ENCODE measurements around the gene EPHA1. TPM values are rescaled to one million over a fixed set of nuclear protein-coding genes. Genes with fewer than 3 reads are reported as not detected.

EPHA1 gene
- polyA plus RNA-seq, 1 of the 3 experiments (the other 2 are of a cell fraction), result 0.49 TPM

DNA sequence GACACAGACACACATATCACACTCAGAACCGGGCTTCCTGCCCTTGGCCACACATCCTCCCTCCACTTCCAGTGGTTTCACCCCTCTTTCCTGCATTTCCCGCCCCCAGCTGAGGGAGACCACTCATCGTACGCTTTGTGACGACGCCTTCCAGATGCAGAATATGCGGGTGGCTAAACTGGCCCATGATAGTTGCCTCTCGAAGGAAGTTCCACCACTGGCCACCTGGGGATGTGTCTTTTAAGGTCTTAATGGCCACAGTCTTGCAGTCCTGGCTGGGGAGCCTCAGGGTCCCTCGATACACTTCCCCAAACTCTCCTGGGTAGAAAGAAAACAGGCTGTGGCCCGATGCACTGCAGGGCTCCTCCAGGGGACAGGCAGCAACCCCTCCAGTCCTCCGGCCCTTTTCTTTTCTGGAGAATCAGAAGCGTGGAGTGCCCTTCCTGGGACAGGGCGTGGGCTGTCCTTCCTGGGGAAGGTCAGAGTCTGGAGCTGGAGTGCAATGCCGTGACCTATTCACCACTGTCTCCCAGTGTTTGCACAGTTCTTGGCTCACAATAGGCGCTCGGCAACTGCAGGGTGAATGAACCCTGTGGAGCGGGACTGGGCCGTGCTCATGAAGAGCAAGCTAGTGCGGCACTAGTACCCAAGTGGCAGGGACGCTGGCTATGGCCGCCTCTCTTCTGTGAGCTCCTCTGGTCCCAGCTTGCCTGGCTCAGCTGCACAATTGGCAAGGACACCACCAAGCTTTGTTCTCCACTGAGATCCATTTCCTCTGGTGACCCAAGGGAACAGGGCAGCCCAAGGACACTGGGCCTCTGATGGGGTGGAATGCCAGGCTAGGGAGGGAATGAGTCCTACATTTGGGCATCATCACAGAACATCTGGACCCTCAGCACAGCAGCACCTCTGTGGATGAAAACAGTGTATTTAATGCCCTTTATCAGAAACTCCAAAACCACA lies 13.2 kb downstream of the EPHA1 start:
- 85% methylated on average over 21 of the region's 21 CpGs for WGBS (ENCODE audit: low lambda C conversion rate)
- H3K9ac ChIP-seq, result no peak overlapping the region
- TF ChIP-seq, protein P1, sequence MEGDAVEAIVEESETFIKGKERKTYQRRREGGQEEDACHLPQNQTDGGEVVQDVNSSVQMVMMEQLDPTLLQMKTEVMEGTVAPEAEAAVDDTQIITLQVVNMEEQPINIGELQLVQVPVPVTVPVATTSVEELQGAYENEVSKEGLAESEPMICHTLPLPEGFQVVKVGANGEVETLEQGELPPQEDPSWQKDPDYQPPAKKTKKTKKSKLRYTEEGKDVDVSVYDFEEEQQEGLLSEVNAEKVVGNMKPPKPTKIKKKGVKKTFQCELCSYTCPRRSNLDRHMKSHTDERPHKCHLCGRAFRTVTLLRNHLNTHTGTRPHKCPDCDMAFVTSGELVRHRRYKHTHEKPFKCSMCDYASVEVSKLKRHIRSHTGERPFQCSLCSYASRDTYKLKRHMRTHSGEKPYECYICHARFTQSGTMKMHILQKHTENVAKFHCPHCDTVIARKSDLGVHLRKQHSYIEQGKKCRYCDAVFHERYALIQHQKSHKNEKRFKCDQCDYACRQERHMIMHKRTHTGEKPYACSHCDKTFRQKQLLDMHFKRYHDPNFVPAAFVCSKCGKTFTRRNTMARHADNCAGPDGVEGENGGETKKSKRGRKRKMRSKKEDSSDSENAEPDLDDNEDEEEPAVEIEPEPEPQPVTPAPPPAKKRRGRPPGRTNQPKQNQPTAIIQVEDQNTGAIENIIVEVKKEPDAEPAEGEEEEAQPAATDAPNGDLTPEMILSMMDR (IDR thresholded peaks at IDR 0.05), result peak; percentile 44
- TF ChIP-seq, protein P2, sequence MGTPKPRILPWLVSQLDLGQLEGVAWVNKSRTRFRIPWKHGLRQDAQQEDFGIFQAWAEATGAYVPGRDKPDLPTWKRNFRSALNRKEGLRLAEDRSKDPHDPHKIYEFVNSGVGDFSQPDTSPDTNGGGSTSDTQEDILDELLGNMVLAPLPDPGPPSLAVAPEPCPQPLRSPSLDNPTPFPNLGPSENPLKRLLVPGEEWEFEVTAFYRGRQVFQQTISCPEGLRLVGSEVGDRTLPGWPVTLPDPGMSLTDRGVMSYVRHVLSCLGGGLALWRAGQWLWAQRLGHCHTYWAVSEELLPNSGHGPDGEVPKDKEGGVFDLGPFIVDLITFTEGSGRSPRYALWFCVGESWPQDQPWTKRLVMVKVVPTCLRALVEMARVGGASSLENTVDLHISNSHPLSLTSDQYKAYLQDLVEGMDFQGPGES (IDR thresholded peaks at IDR 0.05; ENCODE audit: low read depth, low read length), result no peak
- no peak for TF ChIP-seq YY1 (IDR thresholded peaks at IDR 0.05; ENCODE audit: low read depth)
- no peak overlapping the region for H3K4me3 ChIP-seq (ENCODE audit: low read depth in 2 of 2, low read length in 1 of 2)
- no peak overlapping the region for H3K4me2 ChIP-seq
- H3K79me2 ChIP-seq (ENCODE audit: insufficient read depth), result no peaks in the 10 kb centered on the region
- H3K27ac ChIP-seq (ENCODE audit: low read depth in 2 of 2, low read length in 1 of 2), result no peak overlapping the region
- ChIA-PET POLR2A (no interaction called here), CTCF (interaction anchor here (0.8 to 8.3 kb wide), 6 partner anchors 9 to 155 kb away, joined by 4 to 43 read pairs (median 10); partner anchors contain the start of gene ZYX)
- H3K4me1 ChIP-seq (ENCODE audit: control insufficient read depth in 1 of 2, insufficient read depth in 2 of 2, low read depth in 1 of 2, low read length in 1 of 2), result peaks cover 10 to 15% of the 10 kb centered on the region in 2 experiments; a peak in 3 of 4 replicates
- no peak for DNase-seq
- no peaks in the 10 kb centered on the region for H3K9me3 ChIP-seq
- no peaks in the 10 kb centered on the region for H3K27me3 ChIP-seq (ENCODE audit: insufficient read depth)
- H4K20me1 ChIP-seq (ENCODE audit: insufficient read depth), result peaks cover 26% of the 10 kb centered on the region
- peaks cover 18 to 19% of the 10 kb centered on the region in 2 experiments for H3K36me3 ChIP-seq (replicated peaks in 1 of 2; ENCODE audit: control insufficient read depth in 1 of 2, insufficient read depth in 2 of 2, low read length in 1 of 2)
- no peaks in the 10 kb centered on the region for H3K9me2 ChIP-seq
- no peak overlapping the region for H2AFZ ChIP-seq (ENCODE audit: low read depth)
- H3F3A ChIP-seq (replicated peaks; ENCODE audit: insufficient read depth), result peaks cover 45% of the 10 kb centered on the region

DNA sequence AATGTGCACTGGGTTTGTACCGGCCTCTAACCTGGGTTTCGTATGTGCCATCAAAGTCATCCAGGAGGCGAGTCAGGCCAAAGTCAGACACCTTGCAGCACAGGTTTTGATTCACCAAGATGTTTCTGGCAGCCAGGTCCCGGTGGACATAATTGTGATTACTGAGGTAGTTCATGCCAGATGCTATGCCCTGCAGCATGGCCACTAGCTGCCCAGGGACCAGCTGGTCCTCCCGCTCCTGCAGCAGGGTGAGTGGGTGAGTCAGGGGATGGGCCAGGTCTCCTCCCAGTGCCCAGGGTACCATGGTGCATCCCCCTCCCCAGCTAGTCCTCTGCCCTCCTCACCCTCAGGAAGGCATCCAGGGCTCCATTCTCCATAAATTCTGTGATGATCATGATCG lies 13.9 kb downstream of the EPHA1 start:
- peaks cover 10 to 21% of the 10 kb centered on the region in 2 experiments; a peak in 3 of 4 replicates for H3K4me1 ChIP-seq (ENCODE audit: control insufficient read depth in 1 of 2, insufficient read depth in 2 of 2, low read depth in 1 of 2, low read length in 1 of 2)
- H3K9me2 ChIP-seq, result no peaks in the 10 kb centered on the region
- peaks cover 33% of the 10 kb centered on the region for H4K20me1 ChIP-seq (ENCODE audit: insufficient read depth)
- WGBS (ENCODE audit: low lambda C conversion rate), result 78% methylated on average over 6 of the region's 6 CpGs
- H2AFZ ChIP-seq (ENCODE audit: low read depth), result no peak overlapping the region
- POLR2A ChIA-PET, result interaction anchor here (1.2 kb wide), 1 partner anchor 11 kb away, joined by 3 read pairs; no protein-coding TSS in a partner anchor
- no peak overlapping the region for H3K4me3 ChIP-seq (ENCODE audit: low read depth in 2 of 2, low read length in 1 of 2)
- no peaks in the 10 kb centered on the region; the same call in 1 of the 2 replicates for H3K79me2 ChIP-seq (ENCODE audit: insufficient read depth)
- H3K27ac ChIP-seq (ENCODE audit: low read depth in 2 of 2, low read length in 1 of 2), result no peak overlapping the region
- peaks cover 23 to 24% of the 10 kb centered on the region in 2 experiments for H3K36me3 ChIP-seq (replicated peaks in 1 of 2; ENCODE audit: control insufficient read depth in 1 of 2, insufficient read depth in 2 of 2, low read length in 1 of 2)
- H3K9ac ChIP-seq, result no peak overlapping the region
- no peaks in the 10 kb centered on the region for H3K9me3 ChIP-seq
- peaks cover 49% of the 10 kb centered on the region for H3F3A ChIP-seq (replicated peaks; ENCODE audit: insufficient read depth)
- no peaks in the 10 kb centered on the region for H3K27me3 ChIP-seq (ENCODE audit: insufficient read depth)
- CTCF ChIA-PET, result interaction anchor here (0.8 to 8.3 kb wide), 5 partner anchors 8 to 154 kb away, joined by 3 to 43 read pairs (median 10); partner anchors contain the start of gene ZYX
- DNase-seq, result no peak
- no peak overlapping the region for H3K4me2 ChIP-seq
- TF ChIP-seq GABPA (IDR thresholded peaks at IDR 0.05; ENCODE audit: low read depth) (no peak), SMC3 (IDR thresholded peaks at IDR 0.05; ENCODE audit: low read depth, low read length) (no peak), TEAD4 (IDR thresholded peaks at IDR 0.05; ENCODE audit: borderline replicate concordance, insufficient read depth) (no peak), TAF1 (IDR thresholded peaks at IDR 0.05; ENCODE audit: borderline replicate concordance, low read depth, low read length) (no peak), MEF2A (IDR thresholded peaks at IDR 0.05; ENCODE audit: borderline replicate concordance, low read depth) (no peak), YY1 (IDR thresholded peaks at IDR 0.05; ENCODE audit: low read depth) (no peak), RCOR1 (IDR thresholded peaks at IDR 0.05; ENCODE audit: low read length) (no peak)
- TF ChIP-seq, protein P3, sequence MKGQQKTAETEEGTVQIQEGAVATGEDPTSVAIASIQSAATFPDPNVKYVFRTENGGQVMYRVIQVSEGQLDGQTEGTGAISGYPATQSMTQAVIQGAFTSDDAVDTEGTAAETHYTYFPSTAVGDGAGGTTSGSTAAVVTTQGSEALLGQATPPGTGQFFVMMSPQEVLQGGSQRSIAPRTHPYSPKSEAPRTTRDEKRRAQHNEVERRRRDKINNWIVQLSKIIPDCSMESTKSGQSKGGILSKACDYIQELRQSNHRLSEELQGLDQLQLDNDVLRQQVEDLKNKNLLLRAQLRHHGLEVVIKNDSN (IDR thresholded peaks at IDR 0.05; ENCODE audit: borderline replicate concordance, low read depth), result no peak
- TF ChIP-seq, protein P4, sequence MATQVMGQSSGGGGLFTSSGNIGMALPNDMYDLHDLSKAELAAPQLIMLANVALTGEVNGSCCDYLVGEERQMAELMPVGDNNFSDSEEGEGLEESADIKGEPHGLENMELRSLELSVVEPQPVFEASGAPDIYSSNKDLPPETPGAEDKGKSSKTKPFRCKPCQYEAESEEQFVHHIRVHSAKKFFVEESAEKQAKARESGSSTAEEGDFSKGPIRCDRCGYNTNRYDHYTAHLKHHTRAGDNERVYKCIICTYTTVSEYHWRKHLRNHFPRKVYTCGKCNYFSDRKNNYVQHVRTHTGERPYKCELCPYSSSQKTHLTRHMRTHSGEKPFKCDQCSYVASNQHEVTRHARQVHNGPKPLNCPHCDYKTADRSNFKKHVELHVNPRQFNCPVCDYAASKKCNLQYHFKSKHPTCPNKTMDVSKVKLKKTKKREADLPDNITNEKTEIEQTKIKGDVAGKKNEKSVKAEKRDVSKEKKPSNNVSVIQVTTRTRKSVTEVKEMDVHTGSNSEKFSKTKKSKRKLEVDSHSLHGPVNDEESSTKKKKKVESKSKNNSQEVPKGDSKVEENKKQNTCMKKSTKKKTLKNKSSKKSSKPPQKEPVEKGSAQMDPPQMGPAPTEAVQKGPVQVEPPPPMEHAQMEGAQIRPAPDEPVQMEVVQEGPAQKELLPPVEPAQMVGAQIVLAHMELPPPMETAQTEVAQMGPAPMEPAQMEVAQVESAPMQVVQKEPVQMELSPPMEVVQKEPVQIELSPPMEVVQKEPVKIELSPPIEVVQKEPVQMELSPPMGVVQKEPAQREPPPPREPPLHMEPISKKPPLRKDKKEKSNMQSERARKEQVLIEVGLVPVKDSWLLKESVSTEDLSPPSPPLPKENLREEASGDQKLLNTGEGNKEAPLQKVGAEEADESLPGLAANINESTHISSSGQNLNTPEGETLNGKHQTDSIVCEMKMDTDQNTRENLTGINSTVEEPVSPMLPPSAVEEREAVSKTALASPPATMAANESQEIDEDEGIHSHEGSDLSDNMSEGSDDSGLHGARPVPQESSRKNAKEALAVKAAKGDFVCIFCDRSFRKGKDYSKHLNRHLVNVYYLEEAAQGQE (IDR thresholded peaks at IDR 0.05; ENCODE audit: low read depth, low read length), result no peak
- TF ChIP-seq, protein P5, sequence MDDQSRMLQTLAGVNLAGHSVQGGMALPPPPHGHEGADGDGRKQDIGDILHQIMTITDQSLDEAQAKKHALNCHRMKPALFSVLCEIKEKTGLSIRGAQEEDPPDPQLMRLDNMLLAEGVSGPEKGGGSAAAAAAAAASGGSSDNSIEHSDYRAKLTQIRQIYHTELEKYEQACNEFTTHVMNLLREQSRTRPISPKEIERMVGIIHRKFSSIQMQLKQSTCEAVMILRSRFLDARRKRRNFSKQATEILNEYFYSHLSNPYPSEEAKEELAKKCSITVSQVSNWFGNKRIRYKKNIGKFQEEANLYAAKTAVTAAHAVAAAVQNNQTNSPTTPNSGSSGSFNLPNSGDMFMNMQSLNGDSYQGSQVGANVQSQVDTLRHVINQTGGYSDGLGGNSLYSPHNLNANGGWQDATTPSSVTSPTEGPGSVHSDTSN (IDR thresholded peaks at IDR 0.05), result no peak
- TF ChIP-seq, protein P1 (IDR thresholded peaks at IDR 0.05), result no peak
